Naive thymus-derived CD4-positive, alpha-beta T cell (primary cell): Measurements from ENCODE around the gene CERS4. TPM values are rescaled to one million over a fixed set of nuclear protein-coding genes. Genes with fewer than 3 reads are reported as not detected.
"Not testable (repeated sequence)": the region's sequence is repeated elsewhere in the genome, so short reads cannot be mapped to it uniquely, and the experiment has no call there.

Experiments
- ATAC-seq: fragments of 150-1000 bp; cut with Tn5 transposase; 2 replicates; pipeline ENCODE4 v1.10.0; 2021; ENCODE audit warnings: mild to moderate bottlenecking, moderate library complexity
- CTCF ChIA-PET: fragments of 350-600 bp; sonication (Branson Sonifier 250); formaldehyde crosslinking; loops from one replicate; lab custom pipeline; 2021; ENCODE audit warnings: antibody characterized with exemption; lab: Charles Lee
- POLR2A ChIA-PET: fragments of 350-600 bp; sonication (Branson Sonifier 250); formaldehyde crosslinking; loops from one replicate; lab custom pipeline; 2021; ENCODE audit warnings: antibody characterized with exemption, inconsistent platforms; lab: Charles Lee
- DNase-seq, 9 donors: peaks; one replicate each; pipeline versions ENCODE4 v3.0.0 to v3.0.0-alpha.2; 2020 to 2022; ENCODE audit warnings: mixed read lengths in 1 of 9
- H3K27ac ChIP-seq: one replicate; pipeline ENCODE4 v1.7.0; 2013; ENCODE audit warnings: mild to moderate bottlenecking, low read depth, low read length, moderate library complexity
- H3K27me3 ChIP-seq, 2 donors: one replicate each; pipeline ENCODE4 v1.7.0; 2013; ENCODE audit warnings: low read length in 2 of 2, mild to moderate bottlenecking in 2 of 2, moderate library complexity in 2 of 2; ENCODE audit not compliant: control insufficient read depth in 2 of 2, insufficient read depth in 2 of 2
- H3K36me3 ChIP-seq, 3 experiments: 1 replicate in 2 of 3; 2 replicates in 1 of 3; pipeline ENCODE4 v1.7.0; 2013; ENCODE audit warnings: low read length in 3 of 3, mild to moderate bottlenecking in 3 of 3, moderate library complexity in 1 of 3; ENCODE audit not compliant: insufficient read depth in 3 of 3, control insufficient read depth in 2 of 3
- H3K4me1 ChIP-seq, 2 donors: one replicate each; pipeline ENCODE4 v1.7.0; 2013; ENCODE audit warnings: low read length in 2 of 2, mild to moderate bottlenecking in 2 of 2, moderate library complexity in 1 of 2; ENCODE audit not compliant: control insufficient read depth in 2 of 2, insufficient read depth in 2 of 2
- H3K4me3 ChIP-seq: 2 replicates; pipeline ENCODE4 v1.7.0; 2013; ENCODE audit warnings: mild to moderate bottlenecking, low read length
- H3K9me3 ChIP-seq, 3 experiments: 1 replicate in 2 of 3; 2 replicates in 1 of 3; pipeline ENCODE4 v1.7.0; 2013; ENCODE audit warnings: low read length in 3 of 3; ENCODE audit not compliant: control insufficient read depth in 2 of 3
- H3K27ac Mint-ChIP-seq, 9 donors: one replicate each; pipeline ENCODE4 v1.8.0; 2020 to 2022; ENCODE audit warnings: mixed read lengths in 9 of 9, mild to moderate bottlenecking in 8 of 9, moderate library complexity in 5 of 9, inconsistent platforms in 2 of 9
- H3K27me3 Mint-ChIP-seq, 5 donors: one replicate each; pipeline ENCODE4 v1.8.0; 2021 to 2022; ENCODE audit warnings: mixed read lengths in 5 of 5, mild to moderate bottlenecking in 1 of 5
- H3K36me3 Mint-ChIP-seq, 5 donors: one replicate each; pipeline ENCODE4 v1.8.0; 2020 to 2022; ENCODE audit warnings: mixed read lengths in 5 of 5, mild to moderate bottlenecking in 3 of 5, inconsistent platforms in 1 of 5
- H3K4me1 Mint-ChIP-seq, 7 donors: one replicate each; pipeline ENCODE4 v1.8.0; 2020 to 2022; ENCODE audit warnings: mixed read lengths in 7 of 7, mild to moderate bottlenecking in 3 of 7, inconsistent platforms in 1 of 7
- H3K4me3 Mint-ChIP-seq, 10 donors: one replicate each; pipeline ENCODE4 v1.8.0; 2020 to 2022; ENCODE audit warnings: mild to moderate bottlenecking in 10 of 10, mixed read lengths in 10 of 10, moderate library complexity in 6 of 10, inconsistent platforms in 2 of 10
- H3K9me3 Mint-ChIP-seq, 11 donors: one replicate each; pipeline ENCODE4 v1.8.0; 2020 to 2022; ENCODE audit warnings: mixed read lengths in 11 of 11, mild to moderate bottlenecking in 4 of 11, inconsistent platforms in 1 of 11, moderate library complexity in 1 of 11
- intact Hi-C, 2 donors: fragments of 100-400 bp; cut with micrococcal nuclease; formaldehyde crosslinking; loops; one replicate each; pipeline ENCODE4 v1.15.1; 2023
- polyA plus RNA-seq, 2 donors: library from polyadenylated mRNA; unstranded; fragments of 300-500 nt; fragmentation: Illumina TruSeq; gene quantifications; one replicate each; pipeline ENCODE4 v1.2.3, GENCODE V29; 2021
- total RNA-seq, 6 experiments: library from RNA in 5 of 6; stranded (reverse) in 5 of 6; gene quantifications; 1 replicate in 5 of 6; 2 replicates in 1 of 6; pipeline ENCODE4 v1.2.3 and lab custom pipeline; 2021 to 2026

Gene CERS4
- total and polyA plus RNA-seq, 7 experiments from 2014 or later, result 11.2 to 32.4 (median 21.9) TPM

DNA sequence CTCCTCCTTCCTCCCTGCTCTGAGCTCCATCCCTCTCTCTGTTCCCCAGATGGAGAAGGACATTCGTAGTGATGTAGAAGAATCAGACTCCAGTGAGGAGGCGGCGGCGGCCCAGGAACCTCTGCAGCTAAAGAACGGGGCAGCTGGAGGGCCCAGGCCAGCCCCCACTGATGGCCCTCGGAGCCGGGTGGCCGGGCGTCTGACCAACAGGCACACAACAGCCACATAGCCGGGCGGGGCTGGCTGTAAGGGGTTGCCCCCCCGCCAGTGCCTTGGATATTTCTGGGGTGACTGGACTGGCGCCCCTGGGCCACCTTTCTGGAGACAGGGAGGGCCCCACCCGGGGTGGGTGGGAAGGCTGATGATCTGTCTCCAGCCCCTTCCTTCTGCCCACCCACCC lies 52.7 kb downstream of the CERS4 start:
- ATAC-seq, result no peak
- Mint-ChIP-seq H3K4me3 (no peak overlapping the region), H3K9me3 (no peaks in the 10 kb centered on the region), H3K27me3 (no peaks in the 10 kb centered on the region), H3K36me3 (peaks cover 0 to 17% (median 3%) of the 10 kb centered on the region in 5 donors), H3K4me1 (peaks cover 0 to 23% (median 5%) of the 10 kb centered on the region in 7 donors), H3K27ac (no peak overlapping the region)
- no peaks in the 10 kb centered on the region for H3K27me3 ChIP-seq
- intact Hi-C loops, result no loop called here
- H3K4me1 ChIP-seq, result no peaks in the 10 kb centered on the region
- no peak overlapping the region for H3K27ac ChIP-seq
- H3K36me3 ChIP-seq, result peaks cover 0 to 25% (median 0%) of the 10 kb centered on the region in 3 experiments
- H3K4me3 ChIP-seq, result no peak overlapping the region
- no peaks in the 10 kb centered on the region for H3K9me3 ChIP-seq
- CTCF ChIA-PET, result interaction anchor here (0.6 kb wide), 1 partner anchor 255 kb away, joined by 3 read pairs; no protein-coding TSS in a partner anchor
- DNase-seq, result no peak
- POLR2A ChIA-PET, result no interaction called here

DNA sequence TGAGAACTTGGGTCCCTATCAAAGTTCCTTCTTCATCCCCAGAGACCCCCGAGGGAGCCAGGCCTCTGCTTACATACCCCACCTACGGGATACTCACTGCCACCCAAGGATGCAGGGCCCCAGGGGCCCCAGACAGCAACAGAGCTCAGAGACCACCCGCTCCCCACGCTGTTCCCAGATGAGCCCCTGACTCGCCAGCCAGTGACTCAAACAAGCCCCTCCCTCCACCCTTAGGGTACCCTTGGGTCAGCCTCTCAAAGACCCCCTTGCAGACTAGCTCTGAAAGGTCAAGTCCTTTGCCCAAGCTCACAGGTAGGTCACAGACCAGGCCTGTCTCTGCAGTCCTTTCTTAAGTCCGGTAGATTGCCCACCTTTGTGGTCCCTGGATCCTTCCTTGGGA lies 53.3 kb downstream of the CERS4 start:
- H3K27me3 ChIP-seq, result no peaks in the 10 kb centered on the region
- H3K4me1 ChIP-seq, result no peaks in the 10 kb centered on the region
- H3K4me1 Mint-ChIP-seq, result peaks cover 0 to 18% (median 4%) of the 10 kb centered on the region in 7 donors
- no peaks in the 10 kb centered on the region for H3K9me3 Mint-ChIP-seq
- H3K36me3 ChIP-seq, result peaks cover 0 to 19% (median 0%) of the 10 kb centered on the region in 3 experiments
- peaks cover 0 to 11% (median 3%) of the 10 kb centered on the region in 5 donors for H3K36me3 Mint-ChIP-seq
- no peaks in the 10 kb centered on the region for H3K27me3 Mint-ChIP-seq
- no peak overlapping the region for H3K4me3 ChIP-seq
- DNase-seq (no peak), ATAC-seq (no peak)
- H3K27ac Mint-ChIP-seq, result no peak overlapping the region
- H3K27ac ChIP-seq, result no peak overlapping the region
- H3K4me3 Mint-ChIP-seq, result no peak overlapping the region
- ChIA-PET POLR2A (no interaction called here), CTCF (interaction anchor here (0.8 to 1.5 kb wide), 2 partner anchors 9 to 91 kb away, joined by 3 to 8 read pairs; no protein-coding TSS in a partner anchor)
- no peaks in the 10 kb centered on the region for H3K9me3 ChIP-seq
- intact Hi-C loops, result no loop called here

DNA sequence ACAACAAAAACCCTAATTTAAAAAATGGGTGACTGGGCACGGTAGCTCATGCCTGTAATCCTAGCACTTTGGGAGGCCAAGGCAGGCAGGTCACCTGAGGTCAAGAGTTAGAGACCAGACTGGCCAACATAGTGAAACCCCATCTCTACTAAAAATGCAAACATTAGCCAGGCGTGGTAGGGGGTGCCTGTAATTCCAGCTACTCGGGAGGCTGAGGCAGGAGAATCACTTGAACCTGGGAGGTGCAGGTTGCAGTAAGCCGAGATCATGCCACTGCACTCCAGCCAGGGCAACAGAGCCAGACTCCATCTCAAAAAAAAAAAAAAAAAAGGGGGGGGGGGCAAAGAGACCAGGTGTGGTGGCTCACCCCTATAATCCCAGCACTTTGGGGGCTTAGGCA lies 55.1 kb downstream of the CERS4 start:
- not testable (repeated sequence) for DNase-seq

DNA sequence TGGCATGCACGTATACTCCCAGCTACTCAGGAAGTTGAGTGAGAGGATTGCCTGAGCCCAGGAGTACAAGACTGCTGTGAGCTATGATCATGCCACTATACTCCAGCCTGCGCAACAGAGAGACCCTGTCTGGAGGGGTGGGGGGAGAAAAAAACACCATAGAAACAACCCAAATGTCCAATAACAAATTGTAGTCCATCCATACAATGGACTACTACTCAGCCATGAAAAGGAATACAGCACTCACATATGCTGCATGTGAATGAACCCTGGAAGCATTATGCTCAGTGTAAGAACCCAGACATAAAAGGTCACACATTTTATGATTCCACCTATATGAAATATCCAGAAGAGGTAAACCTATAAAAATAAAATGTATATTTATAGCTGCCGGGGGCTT lies 56.7 kb downstream of the CERS4 start:
- ATAC-seq (no peak), DNase-seq (no peak)
- no peaks in the 10 kb centered on the region for H3K27me3 Mint-ChIP-seq
- H3K4me3 ChIP-seq, result no peak overlapping the region
- no peaks in the 10 kb centered on the region for H3K27me3 ChIP-seq
- H3K9me3 ChIP-seq, result no peaks in the 10 kb centered on the region
- H3K4me1 Mint-ChIP-seq, result peaks cover 7 to 27% (median 13%) of the 10 kb centered on the region in 7 donors
- no peak overlapping the region for H3K27ac Mint-ChIP-seq
- peaks cover 0 to 13% (median 0%) of the 10 kb centered on the region in 3 experiments for H3K36me3 ChIP-seq
- peaks cover 0 to 3% (median 0%) of the 10 kb centered on the region in 5 donors for H3K36me3 Mint-ChIP-seq
- H3K27ac ChIP-seq, result no peak overlapping the region
- no peak overlapping the region for H3K4me3 Mint-ChIP-seq
- intact Hi-C loops, result loop anchor here in 1 of 2 donors (5.0 kb wide), 5 partner anchors 76 to 324 kb away; partner anchors contain the start of genes KANK3 and TIMM44
- peaks cover 0 to 6% of the 10 kb centered on the region in 2 donors for H3K4me1 ChIP-seq
- ChIA-PET CTCF (no interaction called here), POLR2A (no interaction called here)
- no peaks in the 10 kb centered on the region for H3K9me3 Mint-ChIP-seq

More for the DNA sequence above, 55.1 kb downstream of the CERS4 start:
- ATAC-seq, H3K27me3 ChIP-seq, H3K9me3 Mint-ChIP-seq, CTCF ChIA-PET, H3K9me3 ChIP-seq, POLR2A ChIA-PET, H3K4me3 Mint-ChIP-seq, H3K4me1 ChIP-seq, H3K27ac ChIP-seq, H3K27ac Mint-ChIP-seq, intact Hi-C loops, H3K36me3 Mint-ChIP-seq, H3K4me3 ChIP-seq, H3K27me3 Mint-ChIP-seq: not testable (repeated sequence)
- H3K36me3 ChIP-seq, result peaks cover 0 to 13% (median 0%) of the 10 kb centered on the region in 3 experiments
- H3K4me1 Mint-ChIP-seq, result peaks cover 2 to 26% (median 10%) of the 10 kb centered on the region in 7 donors

DNA sequence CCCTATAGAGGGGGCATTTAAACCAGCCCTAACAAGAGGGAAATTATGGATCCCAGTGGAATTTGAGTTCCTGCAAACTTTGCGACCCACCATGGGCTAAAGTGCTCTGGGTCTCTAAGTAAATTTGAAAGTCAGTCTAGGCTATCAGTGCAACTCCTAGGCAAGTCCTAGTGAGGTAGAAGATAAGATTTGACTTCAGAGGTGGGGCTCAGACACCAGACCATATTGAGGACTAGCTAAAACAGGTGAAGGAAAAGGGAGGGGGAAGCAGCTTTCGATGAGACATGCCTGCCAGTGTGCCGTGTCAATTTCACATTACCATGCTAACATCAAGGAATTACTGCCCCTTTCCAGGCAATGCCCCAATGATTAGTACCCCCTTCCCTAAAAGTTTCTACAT lies 60.6 kb downstream of the CERS4 start:
- H3K4me3 ChIP-seq, result peak overlapping the region; percentile 98
- intact Hi-C loops, result loop anchor here in 1 of 2 donors (5.0 kb wide), 5 partner anchors 73 to 327 kb away; partner anchors contain the start of genes KANK3 and TIMM44

DNA sequence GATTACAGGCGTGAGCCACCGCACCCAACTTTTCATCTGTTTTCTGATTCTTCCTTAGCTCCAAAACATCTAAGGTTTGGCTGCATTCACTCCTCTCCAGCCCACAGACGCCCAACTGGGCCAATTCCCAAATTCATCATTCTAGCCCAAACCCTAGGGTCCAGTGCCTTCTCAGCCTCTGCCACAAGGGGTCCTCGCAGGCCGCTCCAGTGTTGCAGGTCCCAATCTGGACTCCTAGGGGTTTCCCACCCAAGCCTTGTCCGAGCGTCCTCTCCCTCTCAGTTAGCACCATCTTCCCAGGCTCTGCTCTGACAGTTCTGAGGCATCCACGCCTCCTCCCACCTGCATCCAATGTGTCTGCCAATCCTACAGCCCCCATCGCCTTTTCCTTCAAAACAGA lies 67.3 kb downstream of the CERS4 start:
- H3K4me3 ChIP-seq, H3K27me3 ChIP-seq, POLR2A ChIA-PET, H3K27ac Mint-ChIP-seq, H3K9me3 ChIP-seq, H3K27me3 Mint-ChIP-seq, H3K36me3 Mint-ChIP-seq, DNase-seq, H3K27ac ChIP-seq, H3K4me1 ChIP-seq, CTCF ChIA-PET, intact Hi-C loops, H3K36me3 ChIP-seq, H3K4me1 Mint-ChIP-seq, H3K9me3 Mint-ChIP-seq, H3K4me3 Mint-ChIP-seq: not testable (repeated sequence)
- ATAC-seq, result peak; percentile 65

More for the DNA sequence above, 60.6 kb downstream of the CERS4 start:
- Histone ChIP-seq H3K4me1 (peaks cover 0 to 6% of the 10 kb centered on the region in 2 donors), H3K27me3 (no peaks in the 10 kb centered on the region), H3K36me3 (no peaks in the 10 kb centered on the region), H3K27ac (peak overlapping the region; percentile 88), H3K9me3 (no peaks in the 10 kb centered on the region)
- H3K9me3 Mint-ChIP-seq, result no peaks in the 10 kb centered on the region
- peaks cover 0 to 3% (median 0%) of the 10 kb centered on the region in 5 donors for H3K36me3 Mint-ChIP-seq
- ChIA-PET CTCF (interaction anchor here (0.6 to 1.0 kb wide), 7 partner anchors 52 to 461 kb away, joined by 3 to 6 read pairs (median 3); partner anchors contain the start of genes NDUFA7 and RPS28), POLR2A (no interaction called here)
- peak overlapping the region; percentile 85 to 97 (median 93) for H3K4me3 Mint-ChIP-seq
- DNase-seq, result no peak
- peaks cover 7 to 25% (median 13%) of the 10 kb centered on the region in 7 donors for H3K4me1 Mint-ChIP-seq
- peak overlapping the region; percentile 66 to 95 (median 93) for H3K27ac Mint-ChIP-seq
- ATAC-seq, result no peak
- H3K27me3 Mint-ChIP-seq, result no peaks in the 10 kb centered on the region

DNA sequence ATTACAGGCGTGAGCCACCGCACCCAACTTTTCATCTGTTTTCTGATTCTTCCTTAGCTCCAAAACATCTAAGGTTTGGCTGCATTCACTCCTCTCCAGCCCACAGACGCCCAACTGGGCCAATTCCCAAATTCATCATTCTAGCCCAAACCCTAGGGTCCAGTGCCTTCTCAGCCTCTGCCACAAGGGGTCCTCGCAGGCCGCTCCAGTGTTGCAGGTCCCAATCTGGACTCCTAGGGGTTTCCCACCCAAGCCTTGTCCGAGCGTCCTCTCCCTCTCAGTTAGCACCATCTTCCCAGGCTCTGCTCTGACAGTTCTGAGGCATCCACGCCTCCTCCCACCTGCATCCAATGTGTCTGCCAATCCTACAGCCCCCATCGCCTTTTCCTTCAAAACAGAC lies 82.2 kb downstream of the CERS4 start:
- H3K27ac Mint-ChIP-seq, H3K9me3 Mint-ChIP-seq, H3K27ac ChIP-seq, H3K4me3 ChIP-seq, H3K4me3 Mint-ChIP-seq, DNase-seq, H3K4me1 ChIP-seq, H3K36me3 ChIP-seq, CTCF ChIA-PET, H3K9me3 ChIP-seq, H3K27me3 ChIP-seq, H3K4me1 Mint-ChIP-seq, H3K27me3 Mint-ChIP-seq, POLR2A ChIA-PET, intact Hi-C loops, H3K36me3 Mint-ChIP-seq: not testable (repeated sequence)
- ATAC-seq, result peak; percentile 71
